SK-N-SH (cell line): ENCODE data around the gene PRKN.

Experiments used
- CTCF ChIP-seq: fragments of 200-600 bp; sonication (generic); IDR thresholded peaks from 2 replicates; pipeline ENCODE4 v1.6.1; 2017; ENCODE audit warnings: antibody characterized with exemption, mild to moderate bottlenecking, moderate library complexity
- MEF2A ChIP-seq: IDR thresholded peaks from 2 replicates; pipeline ENCODE4 v1.4.0; 2012; ENCODE audit warnings: low read depth, borderline replicate concordance
- NRF1 ChIP-seq: IDR thresholded peaks from 2 replicates; pipeline ENCODE4 v1.6.1; 2012; ENCODE audit warnings: low read depth, mild to moderate bottlenecking, low read length
- POLR2AphosphoS5 ChIP-seq: IDR thresholded peaks from 2 replicates; pipeline ENCODE4 v1.6.1; 2012; ENCODE audit warnings: low read depth, low read length
- REST ChIP-seq: IDR thresholded peaks from 2 replicates; pipeline ENCODE4 v1.6.1; 2012; ENCODE audit warnings: mild to moderate bottlenecking, low read depth, low read length, moderate library complexity
- RXRA ChIP-seq: IDR thresholded peaks from 2 replicates; pipeline ENCODE4 v1.4.0; 2012; ENCODE audit warnings: low read depth, mild to moderate bottlenecking, borderline replicate concordance
- TAF1 ChIP-seq: IDR thresholded peaks from 2 replicates; pipeline ENCODE4 v1.6.1; 2012; ENCODE audit warnings: low read depth, mild to moderate bottlenecking, low read length, moderate library complexity, borderline replicate concordance
- TF ChIP-seq, protein P1 (sequence below): IDR thresholded peaks from 2 replicates; pipeline ENCODE4 v1.4.0; 2012; ENCODE audit warnings: low read depth

DNA sequence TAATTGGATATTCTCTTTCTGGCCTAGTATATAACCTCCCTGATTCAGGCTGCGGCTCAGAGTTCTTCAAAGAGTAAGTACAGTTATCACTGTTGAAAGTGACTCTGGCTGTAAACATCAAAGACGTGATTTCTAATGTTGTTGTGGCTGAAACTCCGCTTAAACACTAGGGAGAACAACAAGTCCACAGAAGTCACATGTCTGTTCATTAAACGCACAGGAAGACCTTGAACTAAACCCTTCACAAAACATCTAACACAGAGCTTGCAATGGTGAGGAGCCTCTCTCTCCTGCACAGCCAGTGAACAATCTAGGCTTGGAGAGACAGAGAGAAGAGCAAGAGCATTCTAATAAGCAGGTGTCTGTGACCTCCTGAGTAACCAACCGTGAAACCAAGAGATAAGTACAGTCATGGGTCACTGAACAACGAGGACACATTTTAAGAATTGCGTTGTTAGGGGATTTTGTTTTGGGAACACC lies 249.3 kb downstream of the PRKN start:
- TF ChIP-seq RXRA, result no peak
- no peak for TF ChIP-seq MEF2A
- no peak for TF ChIP-seq CTCF
- no peak for TF ChIP-seq POLR2AphosphoS5
- no peak for TF ChIP-seq NRF1
- TF ChIP-seq, protein P1, sequence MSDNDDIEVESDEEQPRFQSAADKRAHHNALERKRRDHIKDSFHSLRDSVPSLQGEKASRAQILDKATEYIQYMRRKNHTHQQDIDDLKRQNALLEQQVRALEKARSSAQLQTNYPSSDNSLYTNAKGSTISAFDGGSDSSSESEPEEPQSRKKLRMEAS, result no peak
- TF ChIP-seq REST, result no peak
- no peak for TF ChIP-seq TAF1
